Immature natural killer cell (primary cell): ENCODE results near the gene LHFPL6. TPM values are rescaled to one million over a fixed set of nuclear protein-coding genes. Genes with fewer than 3 reads are reported as not detected.

ENCODE experiments used
- DNase-seq, 3 donors: peaks; one replicate each; pipeline ENCODE4 v3.0.0; 2022; ENCODE audit warnings: mixed read lengths in 1 of 3
- H3K27ac Mint-ChIP-seq, 6 donors: one replicate each; pipeline ENCODE4 v1.8.0; 2020; ENCODE audit warnings: mixed read lengths in 6 of 6, mild to moderate bottlenecking in 5 of 6, inconsistent platforms in 4 of 6, moderate library complexity in 3 of 6
- H3K27me3 Mint-ChIP-seq, 3 donors: one replicate each; pipeline ENCODE4 v1.8.0; 2020 to 2021; ENCODE audit warnings: low read depth in 3 of 3, mild to moderate bottlenecking in 3 of 3, mixed read lengths in 3 of 3, moderate library complexity in 3 of 3, inconsistent platforms in 1 of 3
- H3K36me3 Mint-ChIP-seq, 3 donors: one replicate each; pipeline ENCODE4 v1.8.0; 2020; ENCODE audit warnings: mixed read lengths in 3 of 3, inconsistent platforms in 2 of 3, mild to moderate bottlenecking in 2 of 3
- H3K4me1 Mint-ChIP-seq, 2 donors: one replicate each; pipeline ENCODE4 v1.8.0; 2020; ENCODE audit warnings: inconsistent platforms in 2 of 2, mild to moderate bottlenecking in 2 of 2, mixed read lengths in 2 of 2, moderate library complexity in 1 of 2
- H3K4me3 Mint-ChIP-seq, 5 donors: one replicate each; pipeline ENCODE4 v1.8.0; 2020; ENCODE audit warnings: mild to moderate bottlenecking in 5 of 5, mixed read lengths in 5 of 5, inconsistent platforms in 3 of 5, moderate library complexity in 3 of 5
- H3K9me3 Mint-ChIP-seq, 6 donors: one replicate each; pipeline ENCODE4 v1.8.0; 2020; ENCODE audit warnings: mild to moderate bottlenecking in 6 of 6, mixed read lengths in 6 of 6, inconsistent platforms in 4 of 6, moderate library complexity in 3 of 6
- polyA plus RNA-seq, 3 donors: library from polyadenylated mRNA; unstranded; fragments of 300-500 nt; fragmentation: Illumina TruSeq; gene quantifications; one replicate each; pipeline ENCODE4 v1.2.3, GENCODE V29; 2021

The LHFPL6 gene
- polyA plus RNA-seq, 3 donors from 2014 or later, result 0.52 to 1.3 TPM; not detected in 1

GRCh38 chr13:39297023-39297422 lies 306.0 kb downstream of the LHFPL6 start:
- no peaks in the 10 kb centered on the region for H3K27me3 Mint-ChIP-seq
- H3K9me3 Mint-ChIP-seq, result peaks cover 6 to 19% (median 8%) of the 10 kb centered on the region in 6 donors
- no peak overlapping the region for H3K27ac Mint-ChIP-seq
- H3K36me3 Mint-ChIP-seq, result no peaks in the 10 kb centered on the region
- H3K4me3 Mint-ChIP-seq, result no peak overlapping the region
- H3K4me1 Mint-ChIP-seq, result no peaks in the 10 kb centered on the region
- DNase-seq, result no peak

- no peaks in the 10 kb centered on the region for H3K4me1 Mint-ChIP-seq
- H3K36me3 Mint-ChIP-seq, result no peaks in the 10 kb centered on the region
- no peak overlapping the region for H3K27ac Mint-ChIP-seq
- H3K27me3 Mint-ChIP-seq, result no peaks in the 10 kb centered on the region
- no peak for DNase-seq
- no peak overlapping the region for H3K4me3 Mint-ChIP-seq
- H3K9me3 Mint-ChIP-seq, result peaks cover 6 to 19% (median 10%) of the 10 kb centered on the region in 6 donors
Observed at GRCh38 chr13:39296193-39296592, 306.8 kb downstream of the LHFPL6 start.

Other genes starting within 250 kb of the LHFPL6 start
- gene COG6, start 52.5 kb upstream of the LHFPL6 start, polyA plus RNA-seq, result 10 to 100 TPM; 13.2 to 15.4 (median 15.1) TPM